Neuronal stem cell (in vitro differentiated cells): Measurements from ENCODE around the gene NOSTRIN.

Source experiments
- DNase-seq: peaks from one replicate; pipeline ENCODE4 v3.0.0-alpha.2; 2013; ENCODE audit warnings: low spot score
- H2AFZ ChIP-seq: one replicate; pipeline ENCODE4 v1.6.1; 2013; ENCODE audit warnings: mild to moderate bottlenecking, low read length, inconsistent platforms
- H2AK5ac ChIP-seq: 2 replicates; pipeline ENCODE4 v1.6.1; 2013; ENCODE audit warnings: low read depth, mild to moderate bottlenecking, inconsistent platforms, low read length, moderate library complexity, mixed read lengths
- H2BK120ac ChIP-seq: 2 replicates; pipeline ENCODE4 v1.6.1; 2013; ENCODE audit warnings: low read depth, mild to moderate bottlenecking, inconsistent platforms, low read length, moderate library complexity, mixed read lengths
- H2BK12ac ChIP-seq: one replicate; pipeline ENCODE4 v1.6.1; 2013; ENCODE audit warnings: low read length, inconsistent platforms
- H2BK15ac ChIP-seq: 2 replicates; pipeline ENCODE4 v1.6.1; 2013; ENCODE audit warnings: mild to moderate bottlenecking, low read length, inconsistent platforms, mixed read lengths
- H2BK5ac ChIP-seq: one replicate; pipeline ENCODE4 v1.6.1; 2013; ENCODE audit warnings: inconsistent platforms, mild to moderate bottlenecking, low read length, moderate library complexity
- H3K14ac ChIP-seq: one replicate; pipeline ENCODE4 v1.6.1; 2013; ENCODE audit warnings: low read length, inconsistent platforms
- H3K18ac ChIP-seq: 2 replicates; pipeline ENCODE4 v1.6.1; 2013; ENCODE audit warnings: low read length, inconsistent platforms
- H3K23ac ChIP-seq: 2 replicates; pipeline ENCODE4 v1.6.1; 2013; ENCODE audit warnings: low read depth, mild to moderate bottlenecking, mixed read lengths, low read length, inconsistent platforms; ENCODE audit not compliant: poor library complexity
- H3K27ac ChIP-seq: replicated peaks from 3 replicates; pipeline ENCODE4 v1.5.1; 2013; ENCODE audit warnings: low read length, inconsistent platforms
- H3K27me3 ChIP-seq, 3 experiments: 2 replicates each; pipeline ENCODE4 v1.6.1; 2013; ENCODE audit warnings: low read length in 3 of 3, mild to moderate bottlenecking in 2 of 3, inconsistent platforms in 1 of 3, low read depth in 1 of 3, mixed read lengths in 1 of 3, moderate library complexity in 1 of 3; ENCODE audit not compliant: control insufficient read depth in 3 of 3, insufficient read depth in 3 of 3
- H3K36me3 ChIP-seq, 2 donors: replicated peaks in 1 of 2; 2 replicates each; pipeline ENCODE4 v1.6.1; 2013; ENCODE audit warnings: low read length in 2 of 2; ENCODE audit not compliant: control insufficient read depth in 2 of 2, insufficient read depth in 2 of 2
- H3K4ac ChIP-seq: 2 replicates; pipeline ENCODE4 v1.6.1; 2013; ENCODE audit warnings: inconsistent platforms, mild to moderate bottlenecking, low read length, moderate library complexity
- H3K4me1 ChIP-seq, 2 donors: 1 replicate in 1 of 2; 2 replicates in 1 of 2; pipeline ENCODE4 v1.6.1; 2013; ENCODE audit warnings: low read length in 2 of 2, low read depth in 1 of 2; ENCODE audit not compliant: control insufficient read depth in 2 of 2, insufficient read depth in 1 of 2
- H3K4me2 ChIP-seq: one replicate; pipeline ENCODE4 v1.6.1; 2013; ENCODE audit warnings: mild to moderate bottlenecking, low read length, inconsistent platforms; ENCODE audit not compliant: insufficient read depth, poor library complexity, severe bottlenecking
- H3K4me3 ChIP-seq, 2 donors: 2 replicates each; pipeline ENCODE4 v1.5.1; 2013; ENCODE audit warnings: low read length in 2 of 2, mild to moderate bottlenecking in 2 of 2, inconsistent platforms in 1 of 2, moderate library complexity in 1 of 2
- H3K79me1 ChIP-seq: one replicate; pipeline ENCODE4 v1.6.1; 2013; ENCODE audit warnings: low read depth, mild to moderate bottlenecking, inconsistent platforms, low read length, moderate library complexity
- H3K9ac ChIP-seq: one replicate; pipeline ENCODE4 v1.6.1; 2013; ENCODE audit warnings: mild to moderate bottlenecking, low read depth, low read length, inconsistent platforms; ENCODE audit not compliant: poor library complexity
- H3K9me3 ChIP-seq, 2 donors: replicated peaks in 1 of 2; 2 replicates each; pipeline versions ENCODE3 to v1.6.1; 2013; ENCODE audit warnings: low read length in 2 of 2, mild to moderate bottlenecking in 2 of 2, inconsistent platforms in 1 of 2, low read depth in 1 of 2, mixed read lengths in 1 of 2, moderate library complexity in 1 of 2; ENCODE audit not compliant: control insufficient read depth in 2 of 2, insufficient read depth in 1 of 2
- H4K8ac ChIP-seq: one replicate; pipeline ENCODE4 v1.6.1; 2013; ENCODE audit warnings: low read depth, mild to moderate bottlenecking, inconsistent platforms, low read length, moderate library complexity
- H4K91ac ChIP-seq: one replicate; pipeline ENCODE4 v1.6.1; 2013; ENCODE audit warnings: low read length, low read depth, mild to moderate bottlenecking, inconsistent platforms; ENCODE audit not compliant: poor library complexity
- whole genome bisulfite sequencing, 2 donors: extraction: QIAGEN DNeasy Blood & Tissue Kit; methylation state at CpG; one replicate each; pipeline ENCODE4 v1.1.7; 2013; ENCODE audit warnings: missing lambda C conversion rate in 2 of 2, mixed read lengths in 1 of 2; ENCODE audit not compliant: insufficient read length in 2 of 2, insufficient replicate concordance in 1 of 2; ENCODE audit errors: extremely low coverage in 2 of 2; 5-methylcytosine and 5-hydroxymethylcytosine counted together

The NOSTRIN gene

GRCh38 chr2:168798076-168798887 is 4.2 kb upstream of the NOSTRIN start:
- H3K4me3 ChIP-seq = no peak overlapping the region
- no peak overlapping the region for H3K14ac ChIP-seq
- H2BK15ac ChIP-seq = no peak overlapping the region
- no peak overlapping the region for H2BK5ac ChIP-seq
- no peak overlapping the region for H2AK5ac ChIP-seq
- no peak overlapping the region for H3K18ac ChIP-seq
- peaks cover 6 to 8% of the 10 kb centered on the region in 2 donors for H3K4me1 ChIP-seq
- H3K4me2 ChIP-seq = no peak overlapping the region
- H2BK120ac ChIP-seq = no peak overlapping the region
- H3K27me3 ChIP-seq = no peaks in the 10 kb centered on the region
- no peak overlapping the region for H2BK12ac ChIP-seq
- H2AFZ ChIP-seq = peak overlapping the region; percentile 70
- DNase-seq = no peak
- no peak overlapping the region for H3K23ac ChIP-seq
- no peak overlapping the region for H4K8ac ChIP-seq
- no CpG with 5 or more reads among the region's 13 CpGs for WGBS, 2 donors
- H3K4ac ChIP-seq = no peak overlapping the region
- no peak overlapping the region for H3K27ac ChIP-seq
- H4K91ac ChIP-seq = no peak overlapping the region
- H3K9me3 ChIP-seq = no peaks in the 10 kb centered on the region
- no peak overlapping the region for H3K9ac ChIP-seq
- H3K79me1 ChIP-seq = no peaks in the 10 kb centered on the region
- no peaks in the 10 kb centered on the region for H3K36me3 ChIP-seq

GRCh38 chr2:168798888-168799410 is 3.5 kb upstream of the NOSTRIN start:
- WGBS, 2 donors = no CpG with 5 or more reads among the region's 1 CpG
- no peaks in the 10 kb centered on the region for H3K27me3 ChIP-seq
- H3K4me2 ChIP-seq = no peak overlapping the region
- H2BK120ac ChIP-seq = no peak overlapping the region
- no peak overlapping the region for H3K27ac ChIP-seq
- H3K23ac ChIP-seq = no peak overlapping the region
- H2AK5ac ChIP-seq = no peak overlapping the region
- H3K79me1 ChIP-seq = no peaks in the 10 kb centered on the region
- H2AFZ ChIP-seq = peak overlapping the region; percentile 70
- H2BK5ac ChIP-seq = no peak overlapping the region
- no peak overlapping the region for H4K8ac ChIP-seq
- no peak overlapping the region for H3K4ac ChIP-seq
- H3K18ac ChIP-seq = no peak overlapping the region
- H3K14ac ChIP-seq = no peak overlapping the region
- H3K4me3 ChIP-seq = no peak overlapping the region
- no peak overlapping the region for H2BK12ac ChIP-seq
- no peaks in the 10 kb centered on the region for H3K9me3 ChIP-seq
- H2BK15ac ChIP-seq = no peak overlapping the region
- no peaks in the 10 kb centered on the region for H3K36me3 ChIP-seq
- no peak for DNase-seq
- no peak overlapping the region for H4K91ac ChIP-seq
- peaks cover 6 to 8% of the 10 kb centered on the region in 2 donors for H3K4me1 ChIP-seq
- H3K9ac ChIP-seq = no peak overlapping the region

- H3K4me1 ChIP-seq = peaks cover 6 to 8% of the 10 kb centered on the region in 2 donors
- no peaks in the 10 kb centered on the region for H3K27me3 ChIP-seq
- H2BK15ac ChIP-seq = no peak overlapping the region
- H3K4me3 ChIP-seq = no peak overlapping the region
- H3K14ac ChIP-seq = no peak overlapping the region
- no peak overlapping the region for H2BK5ac ChIP-seq
- H3K4me2 ChIP-seq = no peak overlapping the region
- no peak overlapping the region for H3K18ac ChIP-seq
- no peak overlapping the region for H3K27ac ChIP-seq
- no peaks in the 10 kb centered on the region for H3K79me1 ChIP-seq
- no peak for DNase-seq
- no peak overlapping the region for H3K4ac ChIP-seq
- no peak overlapping the region for H2BK12ac ChIP-seq
- no peak overlapping the region for H4K8ac ChIP-seq
- no peaks in the 10 kb centered on the region for H3K9me3 ChIP-seq
- H4K91ac ChIP-seq = no peak overlapping the region
- H2BK120ac ChIP-seq = no peak overlapping the region
- H3K9ac ChIP-seq = no peak overlapping the region
- peak overlapping the region; percentile 6 for H2AFZ ChIP-seq
- no peak overlapping the region for H2AK5ac ChIP-seq
- H3K23ac ChIP-seq = no peak overlapping the region
- H3K36me3 ChIP-seq = no peaks in the 10 kb centered on the region
- WGBS, 2 donors = no CpG with 5 or more reads among the region's 2 CpGs
Observed at GRCh38 chr2:168801471-168801870, 966 bp upstream of the NOSTRIN start.

GRCh38 chr2:168802859-168803725 is 655 bp downstream of the NOSTRIN start:
- no CpG with 5 or more reads among the region's 5 CpGs for WGBS, 2 donors
- no peak overlapping the region for H2AK5ac ChIP-seq
- H3K9ac ChIP-seq = no peak overlapping the region
- H3K4ac ChIP-seq = no peak overlapping the region
- no peak overlapping the region for H3K27ac ChIP-seq
- no peak overlapping the region for H3K14ac ChIP-seq
- no peak overlapping the region for H3K4me3 ChIP-seq
- no peak overlapping the region for H4K8ac ChIP-seq
- peaks cover 6 to 8% of the 10 kb centered on the region in 2 donors for H3K4me1 ChIP-seq
- no peak overlapping the region for H3K23ac ChIP-seq
- H2BK120ac ChIP-seq = no peak overlapping the region
- no peaks in the 10 kb centered on the region for H3K36me3 ChIP-seq
- no peaks in the 10 kb centered on the region for H3K79me1 ChIP-seq
- no peak for DNase-seq
- no peak overlapping the region for H2BK12ac ChIP-seq
- no peak overlapping the region for H3K4me2 ChIP-seq
- no peak overlapping the region for H2AFZ ChIP-seq
- no peak overlapping the region for H2BK5ac ChIP-seq
- no peak overlapping the region for H3K18ac ChIP-seq
- no peaks in the 10 kb centered on the region for H3K9me3 ChIP-seq
- no peak overlapping the region for H4K91ac ChIP-seq
- H3K27me3 ChIP-seq = no peaks in the 10 kb centered on the region
- H2BK15ac ChIP-seq = no peak overlapping the region
